Cardiac muscle cell (in vitro differentiated cells and primary cell): ENCODE data around the gene CAMK2D. TPM values are rescaled to one million over a fixed set of nuclear protein-coding genes. Genes with fewer than 3 reads are reported as not detected.

Experiments used
- DNase-seq, 2 donors: peaks; one replicate each; pipeline versions ENCODE4 v3.0.0 to v3.0.0-alpha.2; 2010 to 2017; ENCODE audit warnings: low read depth in 1 of 2, low spot score in 1 of 2
- H3K27ac ChIP-seq: fragments of 200-600 bp; sonication (generic); 2 replicates; pipeline ENCODE4 v1.5.1; 2016
- H3K27me3 ChIP-seq: fragments of 200-600 bp; sonication (generic); 2 replicates; pipeline ENCODE4 v1.6.0; 2016; ENCODE audit warnings: control low read depth
- H3K36me3 ChIP-seq: fragments of 200-600 bp; sonication (generic); 2 replicates; pipeline ENCODE4 v1.5.1; 2016; ENCODE audit warnings: control low read depth
- H3K4me1 ChIP-seq: fragments of 200-600 bp; sonication (generic); 2 replicates; pipeline ENCODE4 v1.8.1; 2017; ENCODE audit warnings: low read depth, mild to moderate bottlenecking, mixed run types
- H3K4me3 ChIP-seq: fragments of 200-600 bp; sonication (generic); 2 replicates; pipeline ENCODE4 v1.5.1; 2016; ENCODE audit warnings: mild to moderate bottlenecking
- H3K9me3 ChIP-seq: fragments of 200-600 bp; sonication (generic); 2 replicates; pipeline ENCODE4 v1.5.1; 2017; ENCODE audit warnings: low read depth, mild to moderate bottlenecking, control low read depth
- CTCF ChIP-seq: IDR thresholded peaks from 2 replicates; pipeline ENCODE4 v1.5.1; 2012; ENCODE audit warnings: low read depth, mild to moderate bottlenecking, low read length
- polyA plus RNA-seq: library from polyadenylated mRNA; unstranded; fragments of >200 nt; fragmentation: Nextera tagmentation; extraction: Ambion mirVana; gene quantifications from 2 replicates; pipeline ENCODE4 v1.2.1, GENCODE V29; 2016
- total RNA-seq: library from RNA; depleted of rRNA; stranded (reverse); fragments of >200 nt; gene quantifications from 2 replicates; pipeline ENCODE4 v1.2.3, GENCODE V29; 2016

CAMK2D gene
- total and polyA plus RNA-seq, 2 experiments from 2014 or later: 60.6 to 84.7 TPM

- DNase-seq: no peak
- H3K9me3 ChIP-seq: no peaks in the 10 kb centered on the region
- H3K27ac ChIP-seq: peak overlapping the region; percentile 73
- no peak overlapping the region for H3K4me3 ChIP-seq
- no peak for TF ChIP-seq CTCF
- H3K27me3 ChIP-seq: no peaks in the 10 kb centered on the region
- H3K36me3 ChIP-seq: no peaks in the 10 kb centered on the region
- H3K4me1 ChIP-seq: peaks cover 13% of the 10 kb centered on the region
Observed at GRCh38 chr4:113594231-113594556, 167.3 kb downstream of the CAMK2D start.

GRCh38 chr4:113593400-113594230 is 167.9 kb downstream of the CAMK2D start:
- peak overlapping the region; percentile 73 for H3K27ac ChIP-seq
- H3K4me1 ChIP-seq: peaks cover 13% of the 10 kb centered on the region
- H3K27me3 ChIP-seq: no peaks in the 10 kb centered on the region
- no peaks in the 10 kb centered on the region for H3K9me3 ChIP-seq
- no peak for DNase-seq
- no peak overlapping the region for H3K4me3 ChIP-seq
- H3K36me3 ChIP-seq: no peaks in the 10 kb centered on the region
- TF ChIP-seq CTCF: no peak

- Histone ChIP-seq H3K27ac (peak overlapping the region; percentile 16), H3K4me3 (no peak overlapping the region), H3K4me1 (peaks cover 17% of the 10 kb centered on the region), H3K27me3 (no peaks in the 10 kb centered on the region), H3K9me3 (no peaks in the 10 kb centered on the region), H3K36me3 (no peaks in the 10 kb centered on the region)
- peak in 1 of 2 donors; percentile 74 for DNase-seq
- TF ChIP-seq CTCF: no peak
Observed at GRCh38 chr4:113591982-113592381, 169.6 kb downstream of the CAMK2D start.

- H3K27ac ChIP-seq: no peak overlapping the region
- no peaks in the 10 kb centered on the region for H3K27me3 ChIP-seq
- no peak overlapping the region for H3K4me3 ChIP-seq
- no peaks in the 10 kb centered on the region for H3K9me3 ChIP-seq
- no peak for TF ChIP-seq CTCF
- peaks cover 35% of the 10 kb centered on the region for H3K4me1 ChIP-seq
- no peaks in the 10 kb centered on the region for H3K36me3 ChIP-seq
- DNase-seq: no peak
Observed at GRCh38 chr4:113588895-113589668, 172.5 kb downstream of the CAMK2D start.

GRCh38 chr4:113587640-113588275 is 173.8 kb downstream of the CAMK2D start:
- no peak for TF ChIP-seq CTCF
- H3K27me3 ChIP-seq: no peaks in the 10 kb centered on the region
- H3K4me1 ChIP-seq: peaks cover 43% of the 10 kb centered on the region
- H3K36me3 ChIP-seq: no peaks in the 10 kb centered on the region
- no peaks in the 10 kb centered on the region for H3K9me3 ChIP-seq
- no peak for DNase-seq
- H3K27ac ChIP-seq: peak overlapping the region; percentile 60
- no peak overlapping the region for H3K4me3 ChIP-seq
